Astrocyte (in vitro differentiated cells and primary cell): ENCODE data around the gene PRKCB. TPM values are rescaled to one million over a fixed set of nuclear protein-coding genes. Genes with fewer than 3 reads are reported as not detected.

Source experiments
- DNase-seq: peaks from one replicate; pipeline ENCODE4 v3.0.0-alpha.2; 2010; ENCODE audit warnings: low read depth
- FAIRE-seq: peaks from 2 replicates; lab custom pipeline; 2011; peaks lifted over from hg19 to GRCh38; lab: Jason Lieb, UNC
- H2AFZ ChIP-seq: 2 replicates; pipeline ENCODE4 v1.6.0; 2012; ENCODE audit warnings: low read depth, low read length, inconsistent platforms
- H3K27ac ChIP-seq: 2 replicates; pipeline ENCODE4 v1.5.1; 2011; ENCODE audit warnings: low read depth, low read length, inconsistent platforms
- H3K27me3 ChIP-seq: 2 replicates; pipeline ENCODE4 v1.6.0; 2011; ENCODE audit warnings: low read length, inconsistent platforms; ENCODE audit not compliant: insufficient read depth
- H3K36me3 ChIP-seq: 2 replicates; pipeline ENCODE4 v1.5.1; 2011; ENCODE audit warnings: low read length, inconsistent platforms; ENCODE audit not compliant: insufficient read depth
- H3K4me1 ChIP-seq: 2 replicates; pipeline ENCODE4 v1.5.1; 2011; ENCODE audit warnings: low read length, inconsistent platforms; ENCODE audit not compliant: insufficient read depth
- H3K4me2 ChIP-seq: 2 replicates; pipeline ENCODE4 v1.6.0; 2012; ENCODE audit warnings: low read length, inconsistent platforms
- H3K4me3 ChIP-seq: 2 replicates; pipeline ENCODE4 v1.5.1; 2011; ENCODE audit warnings: low read depth, mild to moderate bottlenecking, low read length, inconsistent platforms; ENCODE audit not compliant: insufficient read depth
- H3K79me2 ChIP-seq: 2 replicates; pipeline ENCODE4 v1.6.0; 2012; ENCODE audit warnings: mild to moderate bottlenecking, low read length, inconsistent platforms; ENCODE audit not compliant: insufficient read depth
- H3K9ac ChIP-seq: 2 replicates; pipeline ENCODE4 v1.6.0; 2012; ENCODE audit warnings: mild to moderate bottlenecking, low read length, inconsistent platforms
- H3K9me3 ChIP-seq: 2 replicates; pipeline ENCODE4 v1.5.1; 2012; ENCODE audit warnings: low read depth, mild to moderate bottlenecking, low read length, inconsistent platforms; ENCODE audit not compliant: insufficient read depth
- H4K20me1 ChIP-seq: 2 replicates; pipeline ENCODE4 v1.6.0; 2012; ENCODE audit warnings: low read length, inconsistent platforms; ENCODE audit not compliant: insufficient read depth
- H3K27ac Mint-ChIP-seq: one replicate; pipeline ENCODE4 v1.8.0; 2021; ENCODE audit warnings: mild to moderate bottlenecking, mixed read lengths; ENCODE audit not compliant: unreplicated experiment
- H3K27me3 Mint-ChIP-seq: one replicate; pipeline ENCODE4 v1.8.0; 2021; ENCODE audit warnings: low read depth, mixed read lengths; ENCODE audit not compliant: unreplicated experiment
- H3K36me3 Mint-ChIP-seq: one replicate; pipeline ENCODE4 v1.8.0; 2021; ENCODE audit warnings: low read depth, mixed read lengths; ENCODE audit not compliant: unreplicated experiment
- H3K4me1 Mint-ChIP-seq: one replicate; pipeline ENCODE4 v1.8.0; 2021; ENCODE audit warnings: low read depth, mixed read lengths; ENCODE audit not compliant: unreplicated experiment
- H3K4me3 Mint-ChIP-seq: one replicate; pipeline ENCODE4 v1.8.0; 2021; ENCODE audit warnings: mild to moderate bottlenecking, moderate library complexity, mixed read lengths; ENCODE audit not compliant: unreplicated experiment
- H3K9me3 Mint-ChIP-seq: one replicate; pipeline ENCODE4 v1.8.0; 2021; ENCODE audit warnings: mild to moderate bottlenecking, mixed read lengths; ENCODE audit not compliant: unreplicated experiment
- CTCF ChIP-seq: IDR thresholded peaks from 2 replicates; pipeline ENCODE4 v1.5.1; 2011; ENCODE audit warnings: low read depth, mild to moderate bottlenecking, inconsistent platforms, low read length, moderate library complexity; ENCODE audit not compliant: insufficient read depth
- EZH2 ChIP-seq: IDR thresholded peaks from 2 replicates; pipeline ENCODE4 v1.6.1; 2012; ENCODE audit warnings: mild to moderate bottlenecking, low read length, inconsistent platforms; ENCODE audit not compliant: insufficient read depth
- total RNA-seq: library from RNA; stranded (reverse); gene quantifications from 2 replicates; pipeline ENCODE4 v1.2.1, GENCODE V29; 2021

The PRKCB gene
- total RNA-seq, 1 donor from 2014 or later, result 2.5 TPM

DNA sequence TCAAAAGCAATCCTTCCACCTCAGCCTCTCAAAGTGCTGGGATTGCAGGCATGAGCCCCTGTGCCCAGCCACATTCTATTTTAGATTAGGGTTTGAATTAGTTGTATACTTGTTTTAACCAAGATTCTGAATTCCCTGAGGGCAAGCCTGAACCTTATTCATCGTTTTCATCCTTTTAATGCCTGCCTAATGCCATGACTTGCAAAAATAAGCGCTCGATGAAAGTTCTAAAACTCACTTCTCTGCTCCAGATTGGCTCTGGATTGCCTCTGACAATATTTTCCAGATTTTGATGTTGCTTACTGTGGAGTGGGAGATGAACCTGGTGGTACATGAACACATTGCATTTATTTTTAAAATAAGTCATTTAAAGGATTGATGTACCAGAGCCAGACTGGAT lies 329.5 kb downstream of the PRKCB start:
- no peaks in the 10 kb centered on the region for H3K4me1 Mint-ChIP-seq
- Histone ChIP-seq H3K9ac (no peak overlapping the region), H4K20me1 (no peaks in the 10 kb centered on the region), H3K79me2 (no peaks in the 10 kb centered on the region), H2AFZ (no peak overlapping the region), H3K9me3 (no peaks in the 10 kb centered on the region), H3K4me3 (no peak overlapping the region), H3K4me1 (no peaks in the 10 kb centered on the region), H3K27ac (no peak overlapping the region), H3K27me3 (no peaks in the 10 kb centered on the region), H3K4me2 (no peak overlapping the region), H3K36me3 (no peaks in the 10 kb centered on the region)
- H3K36me3 Mint-ChIP-seq, result no peaks in the 10 kb centered on the region
- H3K27ac Mint-ChIP-seq, result no peak overlapping the region
- TF ChIP-seq CTCF (no peak), EZH2 (no peak)
- no peak overlapping the region for H3K4me3 Mint-ChIP-seq
- FAIRE-seq (no peak), DNase-seq (no peak)
- no peaks in the 10 kb centered on the region for H3K9me3 Mint-ChIP-seq
- H3K27me3 Mint-ChIP-seq, result peaks cover 7% of the 10 kb centered on the region

GRCh38 chr16:24166661-24167528 lies 331.1 kb downstream of the PRKCB start:
- no peaks in the 10 kb centered on the region for H3K36me3 ChIP-seq
- peaks cover 7% of the 10 kb centered on the region for H3K27me3 Mint-ChIP-seq
- no peaks in the 10 kb centered on the region for H3K4me1 ChIP-seq
- no peak overlapping the region for H3K27ac ChIP-seq
- no peaks in the 10 kb centered on the region for H3K36me3 Mint-ChIP-seq
- H3K4me3 Mint-ChIP-seq, result no peak overlapping the region
- H2AFZ ChIP-seq, result no peak overlapping the region
- no peaks in the 10 kb centered on the region for H3K9me3 Mint-ChIP-seq
- no peaks in the 10 kb centered on the region for H3K79me2 ChIP-seq
- no peak overlapping the region for H3K4me2 ChIP-seq
- no peak overlapping the region for H3K27ac Mint-ChIP-seq
- FAIRE-seq (no peak), DNase-seq (no peak)
- H3K27me3 ChIP-seq, result no peaks in the 10 kb centered on the region
- no peak for TF ChIP-seq EZH2
- TF ChIP-seq CTCF, result no peak
- no peak overlapping the region for H3K4me3 ChIP-seq
- H3K9me3 ChIP-seq, result no peaks in the 10 kb centered on the region
- no peak overlapping the region for H3K9ac ChIP-seq
- no peaks in the 10 kb centered on the region for H3K4me1 Mint-ChIP-seq
- no peaks in the 10 kb centered on the region for H4K20me1 ChIP-seq

DNA sequence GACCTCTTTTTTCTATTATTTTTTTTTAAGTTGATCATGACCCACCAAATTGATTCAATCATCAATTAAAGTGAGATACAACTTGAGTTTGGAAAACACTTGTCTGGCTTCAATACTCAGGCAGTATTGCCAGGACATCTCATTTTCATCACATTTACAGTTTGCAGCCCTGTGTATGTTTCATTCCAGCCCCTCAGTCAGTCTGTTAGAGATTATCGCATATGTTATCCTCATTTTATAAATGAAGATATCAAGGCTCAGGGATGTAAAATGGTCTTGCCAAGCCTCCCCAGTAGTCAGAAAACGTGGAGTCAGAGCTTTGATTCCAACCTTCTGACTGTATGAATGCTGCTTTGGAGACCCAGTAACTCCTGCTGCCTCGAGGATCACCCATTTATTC lies 333.1 kb downstream of the PRKCB start:
- H3K4me1 ChIP-seq, result no peaks in the 10 kb centered on the region
- H3K79me2 ChIP-seq, result no peaks in the 10 kb centered on the region
- no peaks in the 10 kb centered on the region for H3K27me3 ChIP-seq
- no peaks in the 10 kb centered on the region for H4K20me1 ChIP-seq
- no peak overlapping the region for H3K4me3 Mint-ChIP-seq
- H3K27ac ChIP-seq, result no peak overlapping the region
- peaks cover 6% of the 10 kb centered on the region for H3K27me3 Mint-ChIP-seq
- FAIRE-seq (no peak), DNase-seq (no peak)
- no peaks in the 10 kb centered on the region for H3K36me3 Mint-ChIP-seq
- H3K9ac ChIP-seq, result no peak overlapping the region
- no peak overlapping the region for H3K4me2 ChIP-seq
- no peaks in the 10 kb centered on the region for H3K36me3 ChIP-seq
- TF ChIP-seq EZH2 (no peak), CTCF (no peak)
- no peak overlapping the region for H3K4me3 ChIP-seq
- H3K4me1 Mint-ChIP-seq, result no peaks in the 10 kb centered on the region
- no peak overlapping the region for H3K27ac Mint-ChIP-seq
- no peaks in the 10 kb centered on the region for H3K9me3 Mint-ChIP-seq
- no peak overlapping the region for H2AFZ ChIP-seq
- no peaks in the 10 kb centered on the region for H3K9me3 ChIP-seq
